ENCODE data around the gene ATP11A.
"Not testable (repeated sequence)": the region's sequence is repeated elsewhere in the genome, so short reads cannot be mapped to it uniquely, and the experiment has no call there.

ATP11A gene

GRCh38 chr13:112871742-112872141 lies 181.9 kb downstream of the ATP11A start:
- TF ChIP-seq, protein P1, sequence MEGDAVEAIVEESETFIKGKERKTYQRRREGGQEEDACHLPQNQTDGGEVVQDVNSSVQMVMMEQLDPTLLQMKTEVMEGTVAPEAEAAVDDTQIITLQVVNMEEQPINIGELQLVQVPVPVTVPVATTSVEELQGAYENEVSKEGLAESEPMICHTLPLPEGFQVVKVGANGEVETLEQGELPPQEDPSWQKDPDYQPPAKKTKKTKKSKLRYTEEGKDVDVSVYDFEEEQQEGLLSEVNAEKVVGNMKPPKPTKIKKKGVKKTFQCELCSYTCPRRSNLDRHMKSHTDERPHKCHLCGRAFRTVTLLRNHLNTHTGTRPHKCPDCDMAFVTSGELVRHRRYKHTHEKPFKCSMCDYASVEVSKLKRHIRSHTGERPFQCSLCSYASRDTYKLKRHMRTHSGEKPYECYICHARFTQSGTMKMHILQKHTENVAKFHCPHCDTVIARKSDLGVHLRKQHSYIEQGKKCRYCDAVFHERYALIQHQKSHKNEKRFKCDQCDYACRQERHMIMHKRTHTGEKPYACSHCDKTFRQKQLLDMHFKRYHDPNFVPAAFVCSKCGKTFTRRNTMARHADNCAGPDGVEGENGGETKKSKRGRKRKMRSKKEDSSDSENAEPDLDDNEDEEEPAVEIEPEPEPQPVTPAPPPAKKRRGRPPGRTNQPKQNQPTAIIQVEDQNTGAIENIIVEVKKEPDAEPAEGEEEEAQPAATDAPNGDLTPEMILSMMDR (conservative IDR thresholded peaks at IDR 0.05; ENCODE audit: low read depth, low read length), result no peak
- Histone ChIP-seq H3K36me3 (ENCODE audit: insufficient read depth) (no peaks in the 10 kb centered on the region), H2AFZ (ENCODE audit: low read depth) (no peak overlapping the region), H3K4me1 (ENCODE audit: low read depth, poor library complexity, severe bottlenecking) (peaks cover 47% of the 10 kb centered on the region), H3K4me3 (IDR thresholded peaks at IDR 0.05; ENCODE audit: insufficient read depth, low read depth, low read length) (no peak overlapping the region), H3K27me3 (ENCODE audit: insufficient read depth, low read depth) (no peaks in the 10 kb centered on the region), H3K4me2 (no peak overlapping the region), H3K79me2 (ENCODE audit: insufficient read depth, low read depth) (no peaks in the 10 kb centered on the region), H3K9ac (no peak overlapping the region), H3K27ac (no peak overlapping the region), H4K20me1 (ENCODE audit: insufficient read depth) (no peaks in the 10 kb centered on the region)

- Histone ChIP-seq H3K27ac (peak overlapping the region; percentile 63), H3K4me1 (ENCODE audit: low read depth, poor library complexity, severe bottlenecking) (peaks cover 47% of the 10 kb centered on the region)
- not testable (repeated sequence) for H3K4me3 ChIP-seq (IDR thresholded peaks at IDR 0.05; ENCODE audit: insufficient read depth, low read depth, low read length)
Measured at GRCh38 chr13:112872657-112873631, 183.1 kb downstream of the ATP11A start.

DNA sequence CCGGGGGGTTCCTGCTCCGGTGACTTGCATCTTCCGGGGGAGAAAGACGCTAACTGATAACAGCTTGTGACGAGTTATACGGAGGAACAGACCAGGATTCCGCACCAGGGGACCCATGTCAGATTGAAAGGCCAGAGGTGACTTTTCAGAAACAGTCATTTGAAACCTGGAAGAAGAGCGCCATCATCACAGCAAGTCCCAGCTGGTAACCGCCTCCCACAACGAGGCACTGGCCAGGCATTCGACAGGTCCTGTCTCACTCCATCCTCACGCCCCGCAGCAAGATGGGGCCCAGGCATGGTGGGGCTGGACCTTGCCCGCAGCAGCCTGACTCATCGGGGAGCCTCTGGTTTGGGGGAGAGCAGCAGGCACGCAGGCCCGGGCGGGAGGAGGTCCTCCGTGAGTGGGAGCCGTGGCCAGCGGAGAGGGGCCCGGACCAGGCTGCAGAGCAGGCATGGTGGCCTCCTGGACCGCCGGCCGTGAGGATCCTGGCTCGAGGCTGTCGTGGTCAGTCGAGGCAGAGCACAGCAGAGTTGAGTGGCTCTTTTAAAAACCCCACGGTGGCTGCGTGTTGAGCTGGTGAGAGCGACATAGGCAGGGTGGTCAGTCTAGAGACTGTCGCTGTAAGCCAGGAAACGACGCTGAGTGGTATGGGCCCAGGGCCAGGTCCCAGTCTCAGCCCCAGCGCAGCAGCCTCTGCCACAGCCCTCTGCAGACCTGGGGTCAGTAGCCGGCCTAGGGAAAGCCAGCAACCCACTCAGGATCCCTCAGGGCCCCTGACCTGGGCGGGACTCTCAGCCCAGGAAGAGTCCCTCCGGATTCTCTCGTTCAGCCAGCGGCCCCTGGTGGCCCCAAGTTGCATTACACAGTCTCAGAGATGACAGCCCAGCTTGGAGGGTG lies 184.3 kb downstream of the ATP11A start:
- Histone ChIP-seq H4K20me1 (ENCODE audit: insufficient read depth) (no peaks in the 10 kb centered on the region), H3K36me3 (ENCODE audit: insufficient read depth) (no peaks in the 10 kb centered on the region), H3K9ac (no peak overlapping the region), H3K4me3 (IDR thresholded peaks at IDR 0.05; ENCODE audit: insufficient read depth, low read depth, low read length) (no peak overlapping the region), H2AFZ (ENCODE audit: low read depth) (no peak overlapping the region), H3K4me2 (no peak overlapping the region), H3K27ac (no peak overlapping the region), H3K27me3 (ENCODE audit: insufficient read depth, low read depth) (no peaks in the 10 kb centered on the region), H3K79me2 (ENCODE audit: insufficient read depth, low read depth) (no peaks in the 10 kb centered on the region), H3K4me1 (ENCODE audit: low read depth, poor library complexity, severe bottlenecking) (peaks cover 41% of the 10 kb centered on the region)
- TF ChIP-seq, protein P1 (conservative IDR thresholded peaks at IDR 0.05; ENCODE audit: low read depth, low read length), result peak; percentile 77

More at GRCh38 chr13:112872657-112873631, 183.1 kb downstream of the ATP11A start:
- H2AFZ ChIP-seq (ENCODE audit: low read depth); H3K27me3 ChIP-seq (ENCODE audit: insufficient read depth, low read depth); H3K36me3 ChIP-seq (ENCODE audit: insufficient read depth); H3K79me2 ChIP-seq (ENCODE audit: insufficient read depth, low read depth); H4K20me1 ChIP-seq (ENCODE audit: insufficient read depth): not testable (repeated sequence)
- 0 out of 2 replicates have a peak overlapping the region, but pooled peaks have one; percentile 7 for H3K9ac ChIP-seq
- peak overlapping the region; percentile 15; the same call in 1 of the 2 replicates for H3K4me2 ChIP-seq

DNA sequence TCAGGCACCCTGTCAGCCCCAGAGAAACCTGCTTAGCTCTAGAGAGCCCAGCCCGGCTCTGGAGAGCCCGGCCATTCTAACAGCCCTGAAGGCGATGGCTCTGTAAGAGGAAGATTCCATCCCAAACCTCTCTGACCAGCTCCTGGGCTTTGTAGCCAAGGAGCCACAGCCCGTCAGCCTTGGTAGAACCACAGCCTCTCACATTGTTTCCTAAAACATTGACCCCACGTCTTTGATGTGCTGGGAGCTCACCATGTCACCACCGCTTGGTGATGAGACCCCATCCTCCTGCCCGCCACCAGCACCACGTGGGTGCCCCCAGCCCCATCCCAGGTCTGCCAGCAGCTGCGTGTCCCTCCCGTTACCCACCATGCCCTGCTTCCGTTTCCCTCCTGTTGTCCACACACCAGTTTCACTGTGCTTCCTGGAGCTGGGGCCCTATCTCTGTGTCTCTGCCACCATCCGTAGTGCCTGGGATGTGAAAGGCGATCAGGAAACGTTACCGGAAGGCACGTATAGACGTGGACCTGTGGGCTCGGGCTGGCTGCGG lies 185.0 kb downstream of the ATP11A start:
- peaks cover 35% of the 10 kb centered on the region for H3K4me1 ChIP-seq (ENCODE audit: low read depth, poor library complexity, severe bottlenecking)
- H3K79me2 ChIP-seq (ENCODE audit: insufficient read depth, low read depth), result no peaks in the 10 kb centered on the region
- no peak overlapping the region for H3K4me2 ChIP-seq
- H4K20me1 ChIP-seq (ENCODE audit: insufficient read depth), result no peaks in the 10 kb centered on the region
- no peaks in the 10 kb centered on the region for H3K36me3 ChIP-seq (ENCODE audit: insufficient read depth)
- H2AFZ ChIP-seq (ENCODE audit: low read depth), result no peak overlapping the region
- no peak overlapping the region for H3K9ac ChIP-seq
- H3K4me3 ChIP-seq (IDR thresholded peaks at IDR 0.05; ENCODE audit: insufficient read depth, low read depth, low read length), result no peak overlapping the region
- no peaks in the 10 kb centered on the region for H3K27me3 ChIP-seq (ENCODE audit: insufficient read depth, low read depth)
- TF ChIP-seq, protein P1 (conservative IDR thresholded peaks at IDR 0.05; ENCODE audit: low read depth, low read length), result no peak
- H3K27ac ChIP-seq, result no peak overlapping the region
